KMS-11 (cell line): ENCODE measurements around the gene TGFB2.
A peak's percentile ranks its signal among the peaks of the same experiment; 100 is the strongest.

Experiments used
- H2AFZ ChIP-seq: fragments of 200-600 bp; sonication (generic); 2 replicates; pipeline ENCODE4 v1.6.1; 2016; ENCODE audit warnings: antibody characterized with exemption, mixed run types, low read depth
- H3K27ac ChIP-seq: fragments of 200-600 bp; sonication (generic); 2 replicates; pipeline ENCODE4 v1.6.1; 2016; ENCODE audit warnings: mild to moderate bottlenecking, mixed run types
- H3K27me3 ChIP-seq: fragments of 200-600 bp; sonication (generic); 2 replicates; pipeline ENCODE4 v1.6.1; 2017; ENCODE audit warnings: mild to moderate bottlenecking, low read depth, mixed run types, moderate library complexity; ENCODE audit not compliant: insufficient read depth
- H3K36me3 ChIP-seq: fragments of 200-600 bp; sonication (generic); 2 replicates; pipeline ENCODE4 v1.6.1; 2017; ENCODE audit warnings: mild to moderate bottlenecking, mixed run types; ENCODE audit not compliant: insufficient read depth
- H3K4me1 ChIP-seq: fragments of 200-600 bp; sonication (generic); 2 replicates; pipeline ENCODE4 v1.6.1; 2016; ENCODE audit warnings: mild to moderate bottlenecking, low read depth, mixed run types; ENCODE audit not compliant: poor library complexity, severe bottlenecking
- H3K4me2 ChIP-seq: fragments of 200-600 bp; sonication (generic); 2 replicates; pipeline ENCODE4 v1.7.0; 2016; ENCODE audit warnings: mild to moderate bottlenecking, mixed run types
- H3K4me3 ChIP-seq: fragments of 200-600 bp; sonication (generic); IDR thresholded peaks from 2 replicates; pipeline ENCODE4 v1.6.1; 2017; ENCODE audit warnings: low read depth, low read length, mixed read lengths; ENCODE audit not compliant: insufficient read depth
- H3K79me2 ChIP-seq: fragments of 200-600 bp; sonication (generic); 2 replicates; pipeline ENCODE4 v1.6.1; 2016; ENCODE audit warnings: low read depth, mixed run types; ENCODE audit not compliant: insufficient read depth
- H3K9ac ChIP-seq: fragments of 200-600 bp; sonication (generic); 2 replicates; pipeline ENCODE4 v1.6.1; 2016; ENCODE audit warnings: mild to moderate bottlenecking, mixed run types
- H4K20me1 ChIP-seq: fragments of 200-600 bp; sonication (generic); 2 replicates; pipeline ENCODE4 v1.6.1; 2016; ENCODE audit warnings: mild to moderate bottlenecking, mixed run types; ENCODE audit not compliant: insufficient read depth
- CTCF ChIP-seq: fragments of 200-600 bp; sonication (generic); conservative IDR thresholded peaks from 2 replicates; pipeline ENCODE4 v1.6.1; 2017; ENCODE audit warnings: low read depth, mild to moderate bottlenecking, antibody characterized with exemption, low read length, moderate library complexity, mixed read lengths

TGFB2 gene

GRCh38 chr1:218456444-218456843 lies 111.3 kb downstream of the TGFB2 start:
- no peaks in the 10 kb centered on the region for H4K20me1 ChIP-seq

GRCh38 chr1:218459450-218459849 lies 114.3 kb downstream of the TGFB2 start:
- H4K20me1 ChIP-seq: no peaks in the 10 kb centered on the region
- no peak for TF ChIP-seq CTCF
- no peaks in the 10 kb centered on the region for H3K36me3 ChIP-seq
- peak overlapping the region; percentile 61; the same call in 1 of the 2 replicates for H3K9ac ChIP-seq
- peak overlapping the region; percentile 63 for H2AFZ ChIP-seq
- H3K79me2 ChIP-seq: no peaks in the 10 kb centered on the region
- peaks cover 65% of the 10 kb centered on the region for H3K4me1 ChIP-seq
- peak overlapping the region; percentile 68 for H3K4me2 ChIP-seq
- no peaks in the 10 kb centered on the region for H3K27me3 ChIP-seq
- H3K27ac ChIP-seq: peak overlapping the region; percentile 93
- no peak overlapping the region for H3K4me3 ChIP-seq

More at GRCh38 chr1:218456444-218456843, 111.3 kb downstream of the TGFB2 start:
- no peak overlapping the region for H3K9ac ChIP-seq
- H3K4me3 ChIP-seq: no peak overlapping the region
- peaks cover 53% of the 10 kb centered on the region for H3K4me1 ChIP-seq
- no peak for TF ChIP-seq CTCF
- H3K79me2 ChIP-seq: no peaks in the 10 kb centered on the region
- peak overlapping the region; percentile 31; the same call in 1 of the 2 replicates for H3K4me2 ChIP-seq
- no peak overlapping the region for H2AFZ ChIP-seq
- H3K27ac ChIP-seq: no peak overlapping the region
- no peaks in the 10 kb centered on the region for H3K27me3 ChIP-seq
- no peaks in the 10 kb centered on the region for H3K36me3 ChIP-seq

GRCh38 chr1:218459878-218460711 lies 115.0 kb downstream of the TGFB2 start:
- Histone ChIP-seq H3K9ac (peak overlapping the region; percentile 61; the same call in 1 of the 2 replicates), H3K4me2 (peak overlapping the region; percentile 68), H3K4me3 (no peak overlapping the region), H3K36me3 (no peaks in the 10 kb centered on the region), H3K4me1 (peaks cover 65% of the 10 kb centered on the region), H4K20me1 (no peaks in the 10 kb centered on the region), H3K79me2 (no peaks in the 10 kb centered on the region), H2AFZ (peak overlapping the region; percentile 63), H3K27me3 (no peaks in the 10 kb centered on the region), H3K27ac (peak overlapping the region; percentile 93)
- no peak for TF ChIP-seq CTCF

- Histone ChIP-seq H3K4me3 (no peak overlapping the region), H3K36me3 (no peaks in the 10 kb centered on the region), H3K4me2 (peak overlapping the region; percentile 68; the same call in 1 of the 2 replicates), H3K27me3 (no peaks in the 10 kb centered on the region), H2AFZ (no peak overlapping the region), H3K4me1 (peaks cover 60% of the 10 kb centered on the region), H3K79me2 (no peaks in the 10 kb centered on the region), H3K27ac (no peak overlapping the region), H4K20me1 (no peaks in the 10 kb centered on the region), H3K9ac (no peak overlapping the region)
- TF ChIP-seq CTCF: no peak
Measured at GRCh38 chr1:218461351-218461750, 116.2 kb downstream of the TGFB2 start.
